Activated CD8-positive, alpha-beta T cell treated with anti-CD3 and anti-CD28 coated beads for 36 hours (primary cell): ENCODE results near the gene KRT6A. TPM values are rescaled to one million over a fixed set of nuclear protein-coding genes. Genes with fewer than 3 reads are reported as not detected.

Experiments used
- ATAC-seq: fragments of 200-7000 bp; cut with Tn5 transposase; one replicate; pipeline ENCODE4 v1.10.0; 2021; ENCODE audit warnings: mild to moderate bottlenecking, moderate library complexity
- CTCF ChIA-PET: fragments of 350-600 bp; sonication (Branson Sonifier 250); formaldehyde crosslinking; loops from one replicate; lab custom pipeline; 2021; ENCODE audit warnings: antibody characterized with exemption; lab: Charles Lee
- POLR2A ChIA-PET: fragments of 350-600 bp; sonication (Branson Sonifier 250); formaldehyde crosslinking; loops from one replicate; lab custom pipeline; 2021; ENCODE audit warnings: antibody characterized with exemption; lab: Charles Lee
- DNase-seq: peaks from one replicate; pipeline ENCODE4 v3.0.0-alpha.2; 2020
- H3K27ac Mint-ChIP-seq: one replicate; pipeline ENCODE4 v1.8.0; 2021; ENCODE audit warnings: mild to moderate bottlenecking, mixed read lengths
- H3K27me3 Mint-ChIP-seq: one replicate; pipeline ENCODE4 v1.8.0; 2021; ENCODE audit warnings: mixed read lengths
- H3K36me3 Mint-ChIP-seq: one replicate; pipeline ENCODE4 v1.8.0; 2021; ENCODE audit warnings: low read depth, mixed read lengths
- H3K4me1 Mint-ChIP-seq: one replicate; pipeline ENCODE4 v1.8.0; 2021; ENCODE audit warnings: low read depth, mixed read lengths
- H3K4me3 Mint-ChIP-seq: one replicate; pipeline ENCODE4 v1.8.0; 2021; ENCODE audit warnings: mild to moderate bottlenecking, moderate library complexity, mixed read lengths
- H3K9me3 Mint-ChIP-seq: one replicate; pipeline ENCODE4 v1.8.0; 2021; ENCODE audit warnings: mixed read lengths
- CTCF ChIP-seq: fragments of 200-600 bp; IDR thresholded peaks from one replicate; pipeline ENCODE4 v1.8.0; 2022; ENCODE audit warnings: antibody characterized with exemption, mild to moderate bottlenecking
- intact Hi-C: fragments of 100-400 bp; cut with micrococcal nuclease; formaldehyde crosslinking; loops from one replicate; pipeline ENCODE4 v1.10.0; 2022
- total RNA-seq, 2 experiments: library from RNA; stranded (reverse); gene quantifications; one replicate each; pipeline ENCODE4 v1.2.3, GENCODE V29; 2021

The KRT6A gene
- total RNA-seq, 2 experiments from 2014 or later: not detected

GRCh38 chr12:52499806-52500560 lies 6.9 kb upstream of the KRT6A start:
- ChIA-PET CTCF (no interaction called here), POLR2A (no interaction called here)
- no peak for ATAC-seq
- Mint-ChIP-seq H3K4me1 (no peaks in the 10 kb centered on the region), H3K4me3 (no peak overlapping the region), H3K9me3 (no peaks in the 10 kb centered on the region), H3K36me3 (no peaks in the 10 kb centered on the region), H3K27ac (no peak overlapping the region), H3K27me3 (peaks cover 16% of the 10 kb centered on the region)
- no peak for TF ChIP-seq CTCF
- peak; percentile 8 for DNase-seq
- intact Hi-C loops: no loop called here

GRCh38 chr12:52498946-52499345 lies 5.9 kb upstream of the KRT6A start:
- no peak for TF ChIP-seq CTCF

GRCh38 chr12:52497975-52498374 lies 4.9 kb upstream of the KRT6A start:
- Mint-ChIP-seq H3K27ac (no peak overlapping the region), H3K27me3 (peaks cover 22% of the 10 kb centered on the region), H3K9me3 (no peaks in the 10 kb centered on the region), H3K36me3 (no peaks in the 10 kb centered on the region), H3K4me3 (no peak overlapping the region), H3K4me1 (no peaks in the 10 kb centered on the region)
- TF ChIP-seq CTCF: no peak
- ChIA-PET POLR2A (no interaction called here), CTCF (no interaction called here)
- ATAC-seq: no peak
- no peak for DNase-seq
- intact Hi-C loops: no loop called here

More at GRCh38 chr12:52498946-52499345, 5.9 kb upstream of the KRT6A start:
- POLR2A ChIA-PET: interaction anchor here (0.7 kb wide), 1 partner anchor 14 kb away, joined by 3 read pairs; no protein-coding TSS in a partner anchor
- DNase-seq: no peak
- Mint-ChIP-seq H3K36me3 (no peaks in the 10 kb centered on the region), H3K9me3 (no peaks in the 10 kb centered on the region), H3K27ac (no peak overlapping the region), H3K4me1 (no peaks in the 10 kb centered on the region), H3K27me3 (peaks cover 17% of the 10 kb centered on the region), H3K4me3 (no peak overlapping the region)
- CTCF ChIA-PET: interaction anchor here (1.0 kb wide), 1 partner anchor 473 kb away, joined by 3 read pairs; no protein-coding TSS in a partner anchor
- ATAC-seq: no peak
- intact Hi-C loops: no loop called here

GRCh38 chr12:52496590-52497071 lies 3.6 kb upstream of the KRT6A start:
- peaks cover 21% of the 10 kb centered on the region for H3K27me3 Mint-ChIP-seq
- H3K36me3 Mint-ChIP-seq: no peaks in the 10 kb centered on the region
- ChIA-PET CTCF (no interaction called here), POLR2A (no interaction called here)
- ATAC-seq (no peak), DNase-seq (no peak)
- TF ChIP-seq CTCF: no peak
- no peaks in the 10 kb centered on the region for H3K4me1 Mint-ChIP-seq
- no peak overlapping the region for H3K4me3 Mint-ChIP-seq
- no peak overlapping the region for H3K27ac Mint-ChIP-seq
- H3K9me3 Mint-ChIP-seq: no peaks in the 10 kb centered on the region
- intact Hi-C loops: no loop called here

GRCh38 chr12:52496054-52496453 lies 3.0 kb upstream of the KRT6A start:
- Mint-ChIP-seq H3K4me1 (no peaks in the 10 kb centered on the region), H3K36me3 (no peaks in the 10 kb centered on the region), H3K27me3 (peaks cover 25% of the 10 kb centered on the region), H3K4me3 (no peak overlapping the region), H3K9me3 (no peaks in the 10 kb centered on the region), H3K27ac (no peak overlapping the region)
- TF ChIP-seq CTCF: no peak
- POLR2A ChIA-PET: no interaction called here
- DNase-seq (no peak), ATAC-seq (no peak)
- intact Hi-C loops: no loop called here
- CTCF ChIA-PET: no interaction called here
